ENCODE data around the gene HIVEP2. TPM values are rescaled to one million over a fixed set of nuclear protein-coding genes. Genes with fewer than 3 reads are reported as not detected.

The HIVEP2 gene
- total RNA-seq, 1 experiment from 2014 or later: 4.2 TPM

DNA sequence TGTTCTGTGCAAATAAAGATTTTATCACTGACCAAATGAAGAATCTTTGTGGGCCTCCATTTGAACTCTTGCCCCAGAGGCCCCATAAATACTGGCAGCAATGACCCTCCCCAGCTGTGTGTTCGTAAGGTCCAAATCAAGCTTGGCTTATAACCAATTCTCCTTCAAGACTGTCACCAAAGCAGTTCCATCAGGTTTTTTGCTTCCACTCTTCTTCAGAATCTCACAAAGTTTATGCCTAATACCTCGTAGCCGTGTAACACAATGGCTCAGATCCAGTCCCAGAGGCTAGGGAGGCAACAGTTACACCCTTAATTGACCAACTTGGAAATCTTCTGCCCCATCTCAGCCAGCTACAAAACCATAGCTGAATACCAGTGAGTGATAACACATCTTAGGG, 120.5 kb downstream of the HIVEP2 start:
- Mint-ChIP-seq H3K27ac (no peak overlapping the region), H3K4me1 (peaks cover 15 to 20% of the 10 kb centered on the region in 2 experiments), H3K9me3 (no peaks in the 10 kb centered on the region; a peak in 1 of 5 replicates), H3K4me3 (no peak overlapping the region), H3K36me3 (ENCODE audit: insufficient read depth in 1 of 3, low read depth in 3 of 3) (no peaks in the 10 kb centered on the region), H3K27me3 (ENCODE audit: low read depth) (no peaks in the 10 kb centered on the region)
- Histone ChIP-seq H3K56ac (ENCODE audit: insufficient read length, low read depth, low read length) (no peak overlapping the region), H3K9ac (ENCODE audit: extremely low read depth, insufficient read length, low read length) (no peak overlapping the region), H2BK5ac (ENCODE audit: insufficient read length, low read length) (no peak overlapping the region), H3K9me3 (ENCODE audit: control insufficient read depth, low read depth, low read length) (no peaks in the 10 kb centered on the region), H3K79me1 (ENCODE audit: insufficient read depth, low read depth, low read length, poor library complexity, severe bottlenecking) (no peaks in the 10 kb centered on the region), H3K27me3 (ENCODE audit: insufficient read depth, low read length) (no peaks in the 10 kb centered on the region), H2BK120ac (ENCODE audit: low read depth, low read length, poor library complexity, severe bottlenecking) (no peak overlapping the region), H3K4me2 (ENCODE audit: insufficient read depth, insufficient read length, low read length) (no peak overlapping the region), H3K4me1 (ENCODE audit: insufficient read depth, low read length) (0 out of 2 replicates have a peak, but pooled peaks cover 4% of the 10 kb centered on the region), H3K4ac (ENCODE audit: low read depth, low read length) (no peak overlapping the region), H4K5ac (ENCODE audit: insufficient read length, low read depth, low read length) (no peak overlapping the region), H2BK15ac (ENCODE audit: low read depth, low read length) (no peak overlapping the region), H4K8ac (replicated peaks; ENCODE audit: insufficient read length, low read depth, low read length) (no peak overlapping the region), H3K23ac (ENCODE audit: insufficient read length, low read depth, low read length) (no peak overlapping the region), H4K91ac (ENCODE audit: insufficient read length, low read depth, low read length) (no peak overlapping the region), H3K14ac (ENCODE audit: insufficient read depth, low read length) (no peak overlapping the region), H2AFZ (ENCODE audit: low read length) (no peak overlapping the region), H3K79me2 (ENCODE audit: insufficient read depth, low read length) (no peaks in the 10 kb centered on the region), H4K20me1 (ENCODE audit: control insufficient read depth, insufficient read depth, insufficient read length) (no peaks in the 10 kb centered on the region), H3K27ac (ENCODE audit: insufficient read length, low read depth, low read length) (no peak overlapping the region), H3K23me2 (ENCODE audit: insufficient read length, low read depth, low read length, poor library complexity, severe bottlenecking) (no peaks in the 10 kb centered on the region), H2BK20ac (ENCODE audit: low read depth, low read length, poor library complexity, severe bottlenecking) (no peak overlapping the region), H2AK5ac (ENCODE audit: insufficient read length, low read length) (no peak overlapping the region), H3K18ac (ENCODE audit: insufficient read length, low read depth, low read length) (no peak overlapping the region), H3T11ph (ENCODE audit: low read length) (no peak overlapping the region), H2BK12ac (ENCODE audit: insufficient read length, low read depth, low read length) (no peak overlapping the region)
- no peak for DNase-seq
- WGBS (ENCODE audit: extremely low coverage, insufficient read length, low lambda C conversion rate): no CpG with 5 or more reads among the region's 3 CpGs
- TF ChIP-seq, protein P1, sequence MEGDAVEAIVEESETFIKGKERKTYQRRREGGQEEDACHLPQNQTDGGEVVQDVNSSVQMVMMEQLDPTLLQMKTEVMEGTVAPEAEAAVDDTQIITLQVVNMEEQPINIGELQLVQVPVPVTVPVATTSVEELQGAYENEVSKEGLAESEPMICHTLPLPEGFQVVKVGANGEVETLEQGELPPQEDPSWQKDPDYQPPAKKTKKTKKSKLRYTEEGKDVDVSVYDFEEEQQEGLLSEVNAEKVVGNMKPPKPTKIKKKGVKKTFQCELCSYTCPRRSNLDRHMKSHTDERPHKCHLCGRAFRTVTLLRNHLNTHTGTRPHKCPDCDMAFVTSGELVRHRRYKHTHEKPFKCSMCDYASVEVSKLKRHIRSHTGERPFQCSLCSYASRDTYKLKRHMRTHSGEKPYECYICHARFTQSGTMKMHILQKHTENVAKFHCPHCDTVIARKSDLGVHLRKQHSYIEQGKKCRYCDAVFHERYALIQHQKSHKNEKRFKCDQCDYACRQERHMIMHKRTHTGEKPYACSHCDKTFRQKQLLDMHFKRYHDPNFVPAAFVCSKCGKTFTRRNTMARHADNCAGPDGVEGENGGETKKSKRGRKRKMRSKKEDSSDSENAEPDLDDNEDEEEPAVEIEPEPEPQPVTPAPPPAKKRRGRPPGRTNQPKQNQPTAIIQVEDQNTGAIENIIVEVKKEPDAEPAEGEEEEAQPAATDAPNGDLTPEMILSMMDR (conservative IDR thresholded peaks at IDR 0.05): no peak
